NCI-H187 treated with DMSO at 0.1 percent for 48 hours (cell line): ENCODE data around the gene NRSN1.
A peak's percentile ranks its signal among the peaks of the same experiment; 100 is the strongest.

ENCODE experiments used
- DNase-seq: peaks from one replicate; lab custom pipeline; 2025; lab: John Stamatoyannopoulos, UW

The NRSN1 gene

DNA sequence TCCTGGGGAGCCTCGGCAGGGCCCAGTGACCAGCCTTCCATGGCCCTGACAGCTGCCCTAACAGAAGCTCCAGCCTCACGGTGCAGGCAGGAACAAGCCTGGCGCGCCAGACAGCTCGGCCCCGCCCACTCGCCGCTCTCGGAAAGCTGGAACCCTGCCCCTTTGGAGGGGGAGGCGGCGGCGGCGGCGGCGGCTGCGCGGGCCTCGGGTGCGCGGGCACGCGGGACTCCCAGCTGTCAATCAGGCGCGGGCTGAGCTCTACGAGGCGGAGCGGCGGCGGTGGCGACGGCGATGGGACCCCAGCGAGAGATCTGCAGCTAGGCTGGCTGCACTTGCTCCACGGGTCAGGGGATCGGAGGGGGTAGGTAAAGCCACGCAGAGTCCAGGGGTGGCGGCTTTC is at the start of gene NRSN1:
Gene NRSN1 (plus strand): TSS at position 236 of the 400 bp plus-strand sequence. CDS start 8,113 bp downstream, outside the sequence.
- DNase-seq = peak; percentile 25

DNA sequence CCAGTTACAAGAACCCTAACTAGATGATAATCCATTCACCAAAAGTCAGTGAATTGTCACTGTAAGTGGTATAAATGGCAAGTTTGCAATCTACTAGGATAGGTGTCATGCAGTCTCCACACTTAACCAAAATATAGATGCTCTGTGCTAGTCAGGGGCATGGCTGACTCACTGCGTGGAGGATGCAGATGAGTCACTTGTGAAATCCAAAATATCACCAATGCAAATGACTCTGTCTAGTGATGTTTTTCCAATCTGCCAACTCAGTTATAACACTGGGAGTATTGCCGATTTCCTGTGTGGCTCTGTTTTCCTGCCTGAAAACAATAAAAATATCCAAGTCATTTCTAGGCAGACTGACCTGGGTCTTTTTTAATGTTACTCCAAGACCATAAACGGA is 47.8 kb upstream of the NRSN1 start:
- DNase-seq = no peak

DNA sequence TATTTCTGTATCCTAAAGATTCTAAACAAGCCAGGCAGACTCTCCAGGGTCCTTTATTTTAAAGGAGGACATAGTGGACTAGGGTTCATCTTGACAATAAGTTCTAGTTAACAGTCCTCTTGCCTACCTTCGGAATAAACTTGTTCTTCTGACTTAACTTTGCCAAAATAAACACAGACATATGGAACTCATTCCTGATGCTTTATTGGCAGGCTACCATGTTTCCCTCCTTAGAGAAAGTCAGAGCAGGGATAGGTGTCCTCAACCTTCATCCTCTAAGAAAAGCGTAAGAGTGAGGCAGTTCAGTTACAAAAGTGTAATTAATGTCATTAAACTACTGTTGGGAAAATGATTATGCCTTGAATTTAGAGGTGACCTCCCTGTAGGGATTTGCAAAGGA is 46.9 kb upstream of the NRSN1 start:
- DNase-seq = no peak

GRCh38 chr6:24080711-24081110 is 45.3 kb upstream of the NRSN1 start:
- no peak for DNase-seq

DNA sequence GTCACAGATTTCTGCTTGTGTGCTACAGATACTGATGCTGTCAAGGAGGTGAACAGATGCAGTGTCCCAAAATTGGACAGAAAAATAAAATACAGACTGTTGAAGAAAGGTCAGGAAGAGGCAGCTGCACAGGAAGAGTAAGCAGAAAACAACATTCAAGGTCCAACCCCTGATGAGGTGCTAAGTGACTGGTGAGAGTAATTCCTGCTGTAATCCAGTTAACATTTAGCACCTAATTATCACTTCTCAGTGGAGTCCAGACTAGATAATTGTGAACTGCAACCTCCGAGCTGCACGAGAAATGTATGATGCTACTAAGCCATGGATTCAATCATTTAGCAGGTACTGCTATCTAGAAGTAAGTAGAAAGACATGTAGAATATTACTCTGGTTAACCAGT is 36.3 kb upstream of the NRSN1 start:
- DNase-seq = no peak

DNA sequence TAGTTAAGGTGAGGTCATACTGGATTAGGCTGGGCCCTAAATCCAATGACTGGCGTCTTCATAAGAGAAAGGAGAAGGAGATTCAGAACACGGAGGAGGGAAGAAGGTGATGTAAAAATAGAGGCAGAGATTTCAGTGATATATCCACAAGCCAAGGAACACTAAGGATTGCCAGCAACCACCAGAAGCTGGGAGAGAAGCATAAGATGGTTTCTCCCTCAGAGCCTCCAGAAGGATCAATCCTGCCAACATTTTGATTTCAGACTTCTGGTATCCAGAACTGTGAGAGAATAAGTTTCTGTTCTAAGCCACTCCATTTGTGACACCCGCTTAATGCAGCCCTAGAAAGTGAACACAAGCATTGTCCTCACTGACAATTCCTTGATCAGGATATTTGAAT is 33.6 kb upstream of the NRSN1 start:
- no peak for DNase-seq

- no peak for DNase-seq
These were observed 32.6 kb upstream of the NRSN1 start for GRCh38 chr6:24093381-24093780.

DNA sequence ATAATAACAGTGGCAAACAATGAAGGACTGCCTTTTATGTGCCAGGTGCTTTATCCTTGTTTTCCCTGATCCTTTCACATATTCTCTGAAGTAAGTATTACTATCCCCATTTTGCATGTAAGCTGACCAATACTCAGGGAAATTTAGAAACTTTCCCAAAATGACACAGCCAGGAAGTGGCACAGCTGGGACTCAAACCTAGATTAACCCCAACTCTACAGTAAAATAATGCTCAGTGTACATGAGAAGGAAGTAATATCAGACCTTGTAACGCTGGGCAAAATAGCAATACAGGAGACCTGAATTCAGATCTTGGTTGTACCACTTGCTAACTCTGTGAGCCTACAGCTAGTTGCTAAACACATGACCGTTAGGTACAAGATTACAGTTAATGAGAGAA is 26.8 kb upstream of the NRSN1 start:
- DNase-seq = no peak

- DNase-seq = no peak
These were observed 25.8 kb upstream of the NRSN1 start for GRCh38 chr6:24100024-24100769.

DNA sequence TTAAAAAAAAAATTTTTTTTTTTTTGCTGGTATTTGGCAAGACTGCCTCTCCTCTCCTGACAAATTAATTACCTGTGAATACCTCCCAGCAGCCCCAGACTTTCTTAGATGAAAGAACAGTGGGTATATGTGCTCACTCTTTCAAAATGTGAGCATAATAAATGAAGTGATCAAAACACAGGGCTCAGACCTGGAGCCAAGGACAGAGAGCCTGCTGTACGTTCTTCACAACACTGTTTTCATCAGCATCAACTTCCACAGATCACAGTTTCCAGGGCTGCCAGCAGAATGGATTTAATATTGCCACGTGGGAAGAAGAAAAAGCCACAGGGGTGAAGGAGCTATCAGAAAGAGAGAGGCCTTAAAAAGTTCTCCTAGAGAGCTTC is 25.3 kb upstream of the NRSN1 start:
- no peak for DNase-seq

GRCh38 chr6:24105191-24105590 is 20.8 kb upstream of the NRSN1 start:
- DNase-seq = no peak

DNA sequence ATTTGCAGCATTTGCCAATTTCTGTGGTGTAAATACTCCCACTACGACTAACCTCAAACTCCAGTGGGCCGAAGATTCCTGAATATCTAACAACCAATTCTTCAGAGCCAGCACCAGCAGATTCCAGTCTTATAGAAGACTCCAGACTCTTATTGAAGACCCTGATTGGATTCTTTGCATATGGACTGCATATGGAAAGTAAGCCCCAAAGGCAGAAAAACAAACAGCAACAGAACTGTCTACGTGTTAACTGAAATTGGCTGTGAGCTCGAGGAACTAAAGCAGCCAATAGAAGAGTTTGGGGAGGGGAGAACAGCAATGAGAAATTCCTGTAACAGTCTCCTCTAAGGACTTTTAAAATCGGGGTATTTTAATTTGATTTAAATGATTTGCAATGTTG is 19.7 kb upstream of the NRSN1 start:
- no peak for DNase-seq

DNA sequence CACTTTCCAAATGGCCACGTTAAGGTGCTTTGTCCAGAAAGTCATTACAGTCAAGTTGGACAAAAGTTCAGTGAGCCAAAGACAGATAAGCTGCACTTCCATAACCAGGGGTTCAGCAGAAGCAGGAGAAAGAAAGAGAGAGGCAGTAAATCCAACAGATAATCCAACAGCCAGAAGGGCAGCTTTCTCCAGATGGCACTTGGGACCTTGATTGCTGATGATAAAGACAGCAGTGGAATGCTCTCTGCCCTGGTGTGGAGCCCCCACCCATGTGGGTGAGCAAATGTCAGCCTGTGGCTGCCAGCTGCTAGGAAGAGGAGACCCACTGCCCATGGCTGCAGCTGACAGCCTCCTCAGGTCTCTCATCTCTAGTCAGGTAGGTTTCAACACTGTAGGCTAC is 18.7 kb upstream of the NRSN1 start:
- no peak for DNase-seq

DNA sequence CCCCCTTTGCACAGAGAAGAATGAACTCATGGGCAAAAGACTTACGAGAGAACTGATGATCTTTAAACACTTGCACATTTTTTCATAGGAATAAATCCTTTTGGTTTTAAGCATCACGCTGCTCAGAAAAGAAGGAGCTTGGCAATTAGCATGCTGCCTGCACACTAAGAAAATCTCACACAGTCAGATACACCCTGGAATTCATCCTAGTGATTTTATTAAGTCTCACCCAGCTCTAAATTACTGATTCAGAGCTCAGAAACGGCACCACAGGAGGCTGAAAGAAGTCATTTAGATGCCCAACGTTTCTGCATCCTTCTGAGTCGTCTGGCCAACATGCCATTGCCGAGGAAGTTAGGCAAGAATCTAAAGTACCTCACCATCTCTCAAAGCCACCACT is 18.0 kb upstream of the NRSN1 start:
- no peak for DNase-seq

DNA sequence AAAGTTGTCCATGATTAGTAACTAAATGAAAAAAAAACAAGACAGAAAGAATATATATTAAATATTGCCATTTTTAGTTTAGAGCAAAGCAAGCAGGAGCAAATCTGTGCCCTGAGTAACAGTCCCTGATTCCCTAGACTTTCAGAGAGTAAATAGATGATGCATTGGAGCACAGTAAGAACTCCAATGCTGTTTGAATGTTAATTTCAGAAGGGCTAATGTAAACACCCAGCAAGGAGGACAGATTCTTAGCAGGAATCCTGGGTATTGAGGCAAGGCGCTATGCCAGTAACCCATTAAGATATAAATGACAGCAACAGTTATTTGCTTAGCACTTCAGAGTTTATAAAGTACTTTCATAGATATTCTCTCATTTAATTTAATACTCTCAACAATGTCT is 15.6 kb upstream of the NRSN1 start:
- DNase-seq = no peak

DNA sequence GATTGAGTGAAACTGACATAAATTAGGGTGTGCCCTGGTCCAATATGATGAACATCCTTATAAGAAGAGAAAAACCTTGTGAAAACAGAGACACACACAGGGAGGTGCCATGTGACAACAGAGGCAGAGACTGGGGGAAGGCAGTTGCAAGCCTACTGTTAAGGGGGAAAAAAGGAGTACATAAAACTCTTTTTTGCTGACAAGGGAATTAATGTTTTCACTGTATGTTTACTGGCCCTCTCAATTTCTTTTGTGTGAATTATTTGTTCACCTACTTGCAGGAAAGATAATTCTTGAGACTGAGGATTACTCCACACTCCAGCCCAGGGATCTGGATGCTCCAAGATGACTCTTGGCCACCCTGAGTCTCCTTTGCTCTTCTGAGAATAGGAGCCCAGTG is 12.1 kb upstream of the NRSN1 start:
- no peak for DNase-seq

DNA sequence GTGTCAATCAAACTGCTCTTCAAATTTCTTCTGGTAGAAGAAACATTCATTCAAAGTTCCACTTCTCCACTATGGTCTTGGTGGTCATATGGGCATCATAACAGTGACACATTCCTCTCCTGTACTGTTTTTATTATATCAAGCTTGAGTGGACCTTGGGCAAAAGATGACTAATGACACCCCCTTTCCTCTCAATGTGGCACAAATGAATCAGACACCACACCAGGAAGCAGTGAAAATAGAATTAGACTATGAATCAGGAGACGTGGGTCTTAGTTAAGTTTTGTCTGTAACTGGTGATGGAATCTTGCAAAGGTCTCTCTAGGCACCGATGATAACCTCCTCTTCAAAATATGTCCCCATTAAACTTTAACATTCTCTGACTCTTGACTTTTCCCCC is 9.0 kb upstream of the NRSN1 start:
- DNase-seq = no peak

DNA sequence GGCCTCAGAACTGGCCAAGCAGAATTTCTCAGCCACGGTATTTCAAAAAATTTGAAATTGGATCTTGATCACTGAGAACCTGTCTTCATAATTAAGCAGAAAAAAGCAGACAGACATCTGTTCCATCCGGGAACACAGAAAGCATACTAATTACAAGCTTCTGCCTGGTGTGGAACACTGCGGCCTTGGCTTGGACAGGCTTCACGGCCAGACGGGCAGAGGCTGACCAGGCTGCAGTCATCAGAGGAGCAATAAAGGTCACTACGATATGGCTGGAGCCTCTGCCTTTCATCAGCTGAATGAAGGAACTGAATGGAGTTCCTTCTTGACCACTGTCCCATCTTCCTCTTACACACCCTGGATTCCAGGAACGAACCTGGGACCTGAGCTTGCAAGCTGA is 3.9 kb upstream of the NRSN1 start:
- DNase-seq = no peak

DNA sequence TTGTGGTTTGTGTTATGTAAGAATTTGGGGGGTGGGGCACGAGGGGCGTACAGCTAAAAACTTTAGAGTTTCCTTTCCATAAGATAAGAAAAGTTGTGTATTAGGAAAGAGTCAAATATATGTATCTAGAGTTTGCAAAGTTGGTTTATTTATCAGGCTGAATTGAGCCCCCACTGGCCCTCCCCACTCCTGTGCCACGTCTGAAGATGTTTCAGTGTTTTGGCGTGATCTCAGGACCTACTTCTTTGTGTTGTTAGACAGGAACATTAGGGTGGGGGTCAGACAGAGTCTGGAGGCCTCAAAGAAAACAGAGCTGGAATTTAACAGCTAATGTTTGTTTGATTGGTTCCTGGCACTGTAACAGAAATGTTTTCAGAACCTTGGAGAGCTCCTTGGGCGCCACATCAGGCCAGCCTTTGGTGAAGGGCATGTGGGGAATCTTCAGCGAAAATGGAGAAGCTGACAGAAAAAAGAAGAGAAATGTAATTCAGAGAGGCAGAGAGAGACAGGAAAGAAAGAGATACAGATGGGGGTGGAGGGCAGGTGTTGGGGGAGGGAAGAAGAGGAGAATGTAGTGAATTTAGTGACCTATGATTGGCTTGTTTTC is 674 bp downstream of the NRSN1 start:
- DNase-seq = no peak

- no peak for DNase-seq
These were observed 1.3 kb downstream of the NRSN1 start for GRCh38 chr6:24127316-24127715.

DNA sequence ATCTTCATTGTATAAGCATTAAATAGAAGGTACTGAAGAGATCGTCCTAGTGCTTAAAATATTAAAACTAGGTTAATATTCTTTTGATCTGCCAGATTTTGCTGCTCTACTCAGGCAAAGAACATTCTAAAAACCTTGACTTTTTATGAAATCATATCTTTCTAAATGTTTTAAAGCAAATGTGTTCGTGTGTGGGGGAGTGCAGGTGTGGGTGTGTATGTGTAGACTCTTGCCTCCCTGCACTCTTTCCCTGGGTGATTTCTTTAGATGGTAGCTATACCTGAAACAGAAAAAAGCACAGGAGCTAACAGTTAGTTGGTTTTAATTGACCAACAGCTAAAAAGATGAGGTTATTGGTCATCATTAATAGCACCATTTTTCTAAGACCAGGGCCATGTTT is 5.7 kb downstream of the NRSN1 start:
- DNase-seq = no peak

GRCh38 chr6:24139080-24139479 is 13.1 kb downstream of the NRSN1 start:
- DNase-seq = no peak

DNA sequence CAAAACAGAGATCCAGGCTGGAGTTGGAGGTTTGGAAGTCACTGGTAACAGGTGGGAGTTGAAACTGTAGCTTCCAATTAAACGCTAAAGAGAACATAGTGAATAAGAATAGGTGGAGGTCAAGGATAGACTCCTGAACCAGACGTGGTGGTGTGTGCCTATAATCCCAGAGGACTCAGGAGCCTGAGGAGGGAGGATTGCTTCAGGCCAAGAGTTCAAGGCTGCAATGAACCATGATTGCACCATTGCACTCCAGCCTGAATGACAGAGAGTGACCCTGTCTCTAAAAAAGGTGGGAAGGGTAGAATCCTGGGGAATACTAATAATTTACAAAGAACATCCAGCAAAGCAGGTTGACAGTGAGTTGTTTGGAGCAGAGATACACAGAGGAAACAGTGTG is 13.6 kb downstream of the NRSN1 start:
- no peak for DNase-seq

DNA sequence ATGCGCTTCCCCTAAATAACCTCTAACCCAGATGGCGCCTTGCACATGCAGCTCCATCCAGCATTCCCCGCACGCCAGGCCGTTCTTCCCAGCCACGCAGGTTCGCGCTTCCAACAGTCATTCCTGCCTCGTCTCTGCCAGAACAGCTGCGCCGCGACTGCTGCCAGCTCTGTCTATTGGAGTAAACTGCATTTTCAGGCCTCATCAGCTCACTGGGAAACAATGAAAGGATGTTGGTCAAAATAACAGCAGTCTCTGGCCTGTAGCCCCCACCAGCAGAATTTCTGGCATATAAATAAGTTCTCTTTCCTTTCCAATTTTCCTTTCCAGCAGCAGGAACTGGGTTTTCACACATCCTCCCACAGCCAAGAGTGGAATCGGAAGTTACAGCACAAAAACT is 14.6 kb downstream of the NRSN1 start:
- DNase-seq = no peak
